ENCODE data around the gene NPAS3. TPM values are rescaled to one million over a fixed set of nuclear protein-coding genes. Genes with fewer than 3 reads are reported as not detected.

The NPAS3 gene
- total RNA-seq, 1 donor from 2014 or later = 2.4 TPM

DNA sequence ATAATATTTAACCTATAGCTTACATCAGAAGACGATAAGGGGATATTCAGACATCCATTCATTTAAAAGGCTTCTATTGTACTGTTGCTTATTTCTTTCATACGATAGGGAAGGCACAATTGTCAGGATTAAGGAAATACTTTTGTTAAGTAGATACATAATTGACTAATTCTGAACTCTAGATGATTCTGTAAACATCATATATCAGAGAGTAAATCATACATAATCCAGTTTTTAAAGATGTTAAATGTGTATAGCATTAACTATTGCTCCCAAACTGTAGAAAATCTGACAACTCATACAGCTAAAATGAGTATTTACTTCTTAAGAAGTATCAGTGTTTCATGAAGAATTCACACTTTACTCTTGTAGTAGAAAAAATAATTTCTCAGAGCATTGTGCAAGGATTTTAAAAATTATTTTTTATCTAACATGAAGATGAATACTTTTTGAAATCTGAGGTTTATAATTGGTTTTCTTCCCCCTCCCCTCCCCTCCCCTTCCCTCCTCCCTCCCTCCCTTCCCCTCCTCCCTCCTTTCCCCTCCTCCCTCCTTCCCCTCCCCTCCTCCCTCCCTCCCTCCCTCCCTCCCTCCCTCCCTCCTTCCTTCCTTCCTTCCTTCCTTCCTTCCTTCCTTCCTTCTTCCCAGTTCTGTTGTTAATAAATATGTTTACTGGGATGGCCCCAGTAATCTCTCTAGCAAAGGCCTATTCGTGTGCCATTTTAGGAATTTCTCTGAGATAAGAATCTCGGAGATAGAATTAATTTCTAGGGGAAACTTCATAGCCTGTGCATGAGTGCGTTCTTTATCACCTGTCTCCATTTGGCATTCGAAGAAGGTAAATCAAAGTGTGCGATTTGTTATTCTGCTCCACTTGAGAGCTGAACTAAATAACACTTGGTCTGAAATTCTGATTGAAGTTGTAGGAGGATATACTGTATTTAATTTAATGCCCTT, 2.3 kb downstream of the NPAS3 start:
- Mint-ChIP-seq H3K27me3 (ENCODE audit: unreplicated experiment) (peaks cover 25% of the 10 kb centered on the region), H3K36me3 (ENCODE audit: unreplicated experiment) (no peaks in the 10 kb centered on the region), H3K27ac (ENCODE audit: unreplicated experiment) (no peak overlapping the region), H3K4me3 (ENCODE audit: unreplicated experiment) (no peak overlapping the region), H3K4me1 (ENCODE audit: unreplicated experiment) (peaks cover 12% of the 10 kb centered on the region), H3K9me3 (ENCODE audit: unreplicated experiment) (no peaks in the 10 kb centered on the region)
- TF ChIP-seq, protein P1, sequence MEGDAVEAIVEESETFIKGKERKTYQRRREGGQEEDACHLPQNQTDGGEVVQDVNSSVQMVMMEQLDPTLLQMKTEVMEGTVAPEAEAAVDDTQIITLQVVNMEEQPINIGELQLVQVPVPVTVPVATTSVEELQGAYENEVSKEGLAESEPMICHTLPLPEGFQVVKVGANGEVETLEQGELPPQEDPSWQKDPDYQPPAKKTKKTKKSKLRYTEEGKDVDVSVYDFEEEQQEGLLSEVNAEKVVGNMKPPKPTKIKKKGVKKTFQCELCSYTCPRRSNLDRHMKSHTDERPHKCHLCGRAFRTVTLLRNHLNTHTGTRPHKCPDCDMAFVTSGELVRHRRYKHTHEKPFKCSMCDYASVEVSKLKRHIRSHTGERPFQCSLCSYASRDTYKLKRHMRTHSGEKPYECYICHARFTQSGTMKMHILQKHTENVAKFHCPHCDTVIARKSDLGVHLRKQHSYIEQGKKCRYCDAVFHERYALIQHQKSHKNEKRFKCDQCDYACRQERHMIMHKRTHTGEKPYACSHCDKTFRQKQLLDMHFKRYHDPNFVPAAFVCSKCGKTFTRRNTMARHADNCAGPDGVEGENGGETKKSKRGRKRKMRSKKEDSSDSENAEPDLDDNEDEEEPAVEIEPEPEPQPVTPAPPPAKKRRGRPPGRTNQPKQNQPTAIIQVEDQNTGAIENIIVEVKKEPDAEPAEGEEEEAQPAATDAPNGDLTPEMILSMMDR (IDR thresholded peaks at IDR 0.05) = no peak
- DNase-seq (ENCODE audit: extremely low spot score, unreplicated experiment) = no peak

DNA sequence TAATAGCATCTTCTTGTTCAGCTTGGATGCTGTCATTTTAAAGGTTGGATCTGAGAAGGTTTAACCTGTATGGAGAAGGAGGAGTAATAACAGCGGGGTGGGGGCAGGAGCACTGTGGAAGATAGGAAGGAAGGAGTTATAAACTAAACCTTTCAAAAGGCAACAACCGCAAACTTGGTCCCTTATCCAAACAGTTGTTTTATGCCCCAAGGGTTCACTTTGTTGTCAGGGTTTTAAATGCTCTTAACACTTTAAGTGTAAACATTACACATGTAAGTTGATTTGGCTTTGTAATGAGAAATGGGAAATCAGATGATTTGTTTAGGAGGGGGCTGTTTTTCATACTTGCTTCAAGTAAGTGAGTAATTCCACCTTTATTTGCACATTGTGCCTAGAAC, 3.0 kb downstream of the NPAS3 start:
- no peaks in the 10 kb centered on the region for H3K9me3 Mint-ChIP-seq (ENCODE audit: unreplicated experiment)
- no peak overlapping the region for H3K4me3 Mint-ChIP-seq (ENCODE audit: unreplicated experiment)
- no peak overlapping the region for H3K27ac Mint-ChIP-seq (ENCODE audit: unreplicated experiment)
- TF ChIP-seq, protein P1 (IDR thresholded peaks at IDR 0.05) = no peak
- H3K27me3 Mint-ChIP-seq (ENCODE audit: unreplicated experiment) = peaks cover 19% of the 10 kb centered on the region
- DNase-seq (ENCODE audit: extremely low spot score, unreplicated experiment) = no peak
- H3K4me1 Mint-ChIP-seq (ENCODE audit: unreplicated experiment) = peaks cover 12% of the 10 kb centered on the region
- H3K36me3 Mint-ChIP-seq (ENCODE audit: unreplicated experiment) = no peaks in the 10 kb centered on the region

DNA sequence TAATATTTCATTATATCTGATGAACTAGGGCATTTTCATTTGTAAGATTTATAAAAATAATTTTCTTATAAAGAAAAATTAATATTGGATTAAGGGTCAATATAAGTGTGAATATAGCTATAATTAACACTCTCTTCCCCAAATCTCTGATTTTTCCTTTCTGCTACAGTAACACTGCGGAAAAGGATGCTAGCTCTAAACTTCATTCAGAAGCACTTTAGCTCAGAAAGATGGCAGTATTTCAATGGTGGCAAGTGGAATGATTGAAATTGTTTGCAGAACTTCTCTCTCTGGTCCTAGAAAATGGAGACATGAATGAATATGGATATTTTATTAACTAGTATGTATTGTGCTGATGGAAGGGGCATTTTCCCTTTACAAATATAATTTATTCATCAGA, 8.4 kb downstream of the NPAS3 start:
- no peaks in the 10 kb centered on the region for H3K9me3 Mint-ChIP-seq (ENCODE audit: unreplicated experiment)
- no peak overlapping the region for H3K27ac Mint-ChIP-seq (ENCODE audit: unreplicated experiment)
- H3K27me3 Mint-ChIP-seq (ENCODE audit: unreplicated experiment) = peaks cover 4% of the 10 kb centered on the region
- TF ChIP-seq, protein P1 (IDR thresholded peaks at IDR 0.05) = no peak
- no peaks in the 10 kb centered on the region for H3K4me1 Mint-ChIP-seq (ENCODE audit: unreplicated experiment)
- no peaks in the 10 kb centered on the region for H3K36me3 Mint-ChIP-seq (ENCODE audit: unreplicated experiment)
- DNase-seq (ENCODE audit: extremely low spot score, unreplicated experiment) = no peak
- no peak overlapping the region for H3K4me3 Mint-ChIP-seq (ENCODE audit: unreplicated experiment)

DNA sequence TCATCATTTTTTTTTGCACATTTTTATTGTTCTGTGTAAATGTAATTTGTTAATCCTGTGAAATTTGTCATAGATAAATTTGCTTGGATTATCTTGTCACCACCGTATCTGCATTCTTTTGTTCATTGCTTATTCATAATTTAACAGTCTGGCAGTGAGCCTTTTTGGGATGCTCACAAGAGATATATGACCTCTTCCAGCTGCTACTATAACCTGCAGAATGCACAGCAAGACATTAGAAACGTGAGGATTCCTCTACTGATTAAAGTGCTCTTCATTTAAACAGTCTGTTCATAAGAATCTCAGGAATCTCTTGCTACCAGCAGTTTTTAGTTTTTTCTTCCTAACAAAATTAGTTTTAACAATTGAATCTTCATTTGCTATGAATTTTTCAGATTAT, 9.1 kb downstream of the NPAS3 start:
- Mint-ChIP-seq H3K27me3 (ENCODE audit: unreplicated experiment) (peaks cover 4% of the 10 kb centered on the region), H3K36me3 (ENCODE audit: unreplicated experiment) (no peaks in the 10 kb centered on the region), H3K27ac (ENCODE audit: unreplicated experiment) (no peak overlapping the region), H3K4me1 (ENCODE audit: unreplicated experiment) (no peaks in the 10 kb centered on the region), H3K4me3 (ENCODE audit: unreplicated experiment) (no peak overlapping the region), H3K9me3 (ENCODE audit: unreplicated experiment) (no peaks in the 10 kb centered on the region)
- DNase-seq (ENCODE audit: extremely low spot score, unreplicated experiment) = no peak
- TF ChIP-seq, protein P1 (IDR thresholded peaks at IDR 0.05) = no peak

DNA sequence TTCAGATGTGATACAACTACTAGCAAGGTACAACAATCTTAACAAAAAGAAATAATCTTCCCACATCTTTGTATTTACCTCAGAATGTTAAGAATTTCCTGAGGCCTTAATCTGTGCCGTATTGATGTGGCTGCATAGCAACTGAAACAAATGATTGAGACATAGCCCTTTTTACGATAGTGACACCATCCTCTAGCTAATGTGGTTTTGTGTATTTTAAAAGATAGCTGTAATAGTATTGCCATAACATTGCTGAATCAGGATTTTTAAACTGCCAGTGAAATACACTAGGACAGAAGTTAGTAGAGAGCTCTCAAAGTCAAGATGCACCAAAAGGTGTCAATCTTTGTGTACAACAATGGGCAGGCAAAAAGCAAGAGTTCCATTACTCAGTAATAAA, 11.9 kb downstream of the NPAS3 start:
- Mint-ChIP-seq H3K4me3 (ENCODE audit: unreplicated experiment) (no peak overlapping the region), H3K9me3 (ENCODE audit: unreplicated experiment) (no peaks in the 10 kb centered on the region), H3K27ac (ENCODE audit: unreplicated experiment) (no peak overlapping the region), H3K27me3 (ENCODE audit: unreplicated experiment) (peaks cover 4% of the 10 kb centered on the region), H3K36me3 (ENCODE audit: unreplicated experiment) (no peaks in the 10 kb centered on the region), H3K4me1 (ENCODE audit: unreplicated experiment) (no peaks in the 10 kb centered on the region)
- no peak for DNase-seq (ENCODE audit: extremely low spot score, unreplicated experiment)
- TF ChIP-seq, protein P1 (IDR thresholded peaks at IDR 0.05) = no peak
